ENCODE results near the gene ZYG11A. TPM values are rescaled to one million over a fixed set of nuclear protein-coding genes. Genes with fewer than 3 reads are reported as not detected.
"Not testable (repeated sequence)": the region's sequence is repeated elsewhere in the genome, so short reads cannot be mapped to it uniquely, and the experiment has no call there.

Gene ZYG11A
- total RNA-seq, 2 donors from 2014 or later, result 0.20 TPM; not detected in 1

DNA sequence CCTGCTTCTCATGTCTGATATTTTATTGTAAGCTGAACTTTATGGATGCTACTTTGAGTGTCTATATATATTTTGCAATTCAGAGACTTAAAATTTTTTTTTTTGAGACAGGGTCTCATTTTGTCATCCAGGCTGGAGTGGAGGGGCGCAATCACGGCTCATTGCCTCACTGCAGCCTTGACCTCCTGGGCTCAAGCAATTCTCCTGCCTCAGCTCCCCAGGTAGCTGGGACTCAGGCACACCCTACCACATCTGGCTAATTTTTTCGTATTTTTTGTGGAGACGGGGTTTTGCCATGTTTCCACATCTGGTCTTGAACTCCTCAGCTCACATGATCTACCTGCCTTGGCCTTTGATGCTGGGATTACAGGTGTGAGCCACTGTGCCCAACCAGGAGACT lies 8.4 kb downstream of the ZYG11A start:
- H3K36me3 Mint-ChIP-seq (ENCODE audit: low read depth), result peaks cover 3% of the 10 kb centered on the region
- no peaks in the 10 kb centered on the region for H3K9me3 ChIP-seq (ENCODE audit: control insufficient read depth, low read length, poor library complexity, severe bottlenecking)
- ATAC-seq, result no peak
- H3K27ac Mint-ChIP-seq, result no peak overlapping the region
- no peak overlapping the region for H3K4me3 Mint-ChIP-seq
- peaks cover 2% of the 10 kb centered on the region for H3K4me1 Mint-ChIP-seq
- no peak for DNase-seq
- peaks cover 43% of the 10 kb centered on the region for H3K27me3 Mint-ChIP-seq

- no peaks in the 10 kb centered on the region for H3K9me3 ChIP-seq (ENCODE audit: control insufficient read depth, low read length, poor library complexity, severe bottlenecking)
- peaks cover 2% of the 10 kb centered on the region for H3K4me1 Mint-ChIP-seq
- no peak overlapping the region for H3K27ac Mint-ChIP-seq
- peaks cover 3% of the 10 kb centered on the region for H3K36me3 Mint-ChIP-seq (ENCODE audit: low read depth)
- DNase-seq (no peak), ATAC-seq (no peak)
- H3K27me3 Mint-ChIP-seq, result peaks cover 38% of the 10 kb centered on the region
- H3K4me3 Mint-ChIP-seq, result no peak overlapping the region
Measured at GRCh38 chr1:52852854-52853253, 10.3 kb downstream of the ZYG11A start.

GRCh38 chr1:52855584-52855983 lies 13.0 kb downstream of the ZYG11A start:
- Mint-ChIP-seq H3K27me3 (peaks cover 21% of the 10 kb centered on the region), H3K4me1 (peaks cover 2% of the 10 kb centered on the region), H3K36me3 (ENCODE audit: low read depth) (peaks cover 2% of the 10 kb centered on the region), H3K27ac (no peak overlapping the region), H3K4me3 (no peak overlapping the region)
- no peaks in the 10 kb centered on the region for H3K9me3 ChIP-seq (ENCODE audit: control insufficient read depth, low read length, poor library complexity, severe bottlenecking)
- DNase-seq (no peak), ATAC-seq (no peak)

DNA sequence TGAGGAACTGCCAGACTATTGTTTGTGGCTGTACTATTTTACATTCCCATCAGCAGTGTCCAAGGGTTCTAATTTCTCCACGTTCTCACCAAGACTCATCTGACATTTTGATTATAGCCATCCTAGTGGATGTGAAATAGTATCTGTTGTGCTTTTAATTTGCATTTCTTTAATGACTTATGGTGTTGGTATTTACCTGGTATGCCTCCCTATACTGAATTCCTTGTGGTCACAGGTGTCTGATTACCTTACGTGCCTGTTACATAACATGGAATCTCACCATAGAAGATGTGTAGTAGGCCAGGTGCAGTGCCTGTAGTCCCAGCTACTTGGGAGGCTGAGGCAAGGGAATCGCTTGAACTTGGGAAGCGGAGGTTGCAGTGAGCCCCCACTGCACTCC lies 13.5 kb downstream of the ZYG11A start:
- H3K36me3 Mint-ChIP-seq (ENCODE audit: low read depth), result no peaks in the 10 kb centered on the region
- no peak overlapping the region for H3K27ac Mint-ChIP-seq

DNA sequence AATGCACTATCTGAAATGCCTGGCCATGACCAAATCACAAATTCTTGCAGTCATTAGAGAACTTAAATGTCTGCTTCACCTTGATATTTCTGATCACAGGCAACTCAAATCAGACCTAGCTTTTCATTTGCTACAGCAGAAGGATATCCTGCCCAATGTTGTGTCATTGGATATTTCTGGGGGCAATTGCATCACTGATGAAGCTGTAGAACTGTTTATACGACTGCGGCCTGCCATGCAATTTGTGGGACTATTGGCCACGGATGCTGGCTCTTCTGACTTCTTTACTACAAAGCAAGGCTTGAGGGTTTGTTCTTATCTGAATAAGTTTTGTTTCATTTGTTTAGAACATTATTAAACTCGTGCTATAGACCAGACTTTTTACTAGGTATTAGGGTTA lies 14.9 kb downstream of the ZYG11A start:
- Mint-ChIP-seq H3K36me3 (ENCODE audit: low read depth) (no peaks in the 10 kb centered on the region), H3K27me3 (peaks cover 9% of the 10 kb centered on the region), H3K4me1 (no peaks in the 10 kb centered on the region), H3K4me3 (no peak overlapping the region), H3K27ac (no peak overlapping the region)
- no peaks in the 10 kb centered on the region for H3K9me3 ChIP-seq (ENCODE audit: control insufficient read depth, low read length, poor library complexity, severe bottlenecking)
- DNase-seq (no peak), ATAC-seq (no peak)

More for the DNA sequence above, 13.5 kb downstream of the ZYG11A start:
- no peak for DNase-seq
- H3K4me1 Mint-ChIP-seq, result no peaks in the 10 kb centered on the region
- H3K4me3 Mint-ChIP-seq, result no peak overlapping the region
- H3K27me3 Mint-ChIP-seq, result peaks cover 17% of the 10 kb centered on the region
- no peaks in the 10 kb centered on the region for H3K9me3 ChIP-seq (ENCODE audit: control insufficient read depth, low read length, poor library complexity, severe bottlenecking)
- no peak for ATAC-seq

DNA sequence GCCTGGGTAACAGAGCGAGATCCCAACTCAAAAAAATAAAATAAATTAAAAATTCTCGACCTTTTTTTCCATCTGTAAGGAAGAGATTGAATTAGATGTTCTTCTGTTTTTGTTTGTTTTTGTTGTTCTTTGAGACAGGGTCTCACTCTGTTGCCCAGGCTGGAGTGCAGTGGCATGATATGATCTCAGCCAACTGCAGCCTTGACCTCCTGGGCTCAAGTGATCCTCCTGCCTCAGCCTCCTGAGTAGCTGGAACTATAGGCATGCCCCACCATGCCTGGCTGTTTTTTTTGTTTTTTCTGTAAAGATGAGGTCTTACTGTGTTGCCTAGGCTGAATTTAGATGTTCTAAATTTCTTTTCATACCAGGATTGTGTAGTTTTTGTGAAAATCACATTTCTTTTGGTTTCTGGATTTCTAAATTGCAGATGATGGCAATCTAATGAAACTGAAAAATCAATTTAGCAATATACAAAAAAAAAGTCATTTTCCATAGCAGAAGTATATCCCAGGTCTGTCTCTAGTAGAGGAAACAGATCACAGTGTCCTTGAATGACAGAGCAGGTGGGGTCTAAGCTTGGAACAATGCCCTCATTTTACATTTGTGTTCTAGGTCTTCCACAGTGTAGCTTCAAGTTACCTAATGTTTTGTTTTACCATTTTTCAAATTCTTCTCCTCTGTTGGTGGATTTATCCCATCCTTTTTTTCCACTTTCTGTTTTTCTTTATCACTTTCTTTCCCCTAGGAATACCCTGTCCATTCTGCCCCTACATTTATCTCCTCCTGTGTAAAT lies 20.3 kb downstream of the ZYG11A start:
- no peaks in the 10 kb centered on the region for H3K9me3 ChIP-seq (ENCODE audit: control insufficient read depth, low read length, poor library complexity, severe bottlenecking)
- H3K27ac Mint-ChIP-seq, result no peak overlapping the region
- no peak overlapping the region for H3K4me3 Mint-ChIP-seq
- ATAC-seq (no peak), DNase-seq (no peak)
- no peaks in the 10 kb centered on the region for H3K4me1 Mint-ChIP-seq
- no peaks in the 10 kb centered on the region for H3K36me3 Mint-ChIP-seq (ENCODE audit: low read depth)
- peaks cover 16% of the 10 kb centered on the region for H3K27me3 Mint-ChIP-seq

DNA sequence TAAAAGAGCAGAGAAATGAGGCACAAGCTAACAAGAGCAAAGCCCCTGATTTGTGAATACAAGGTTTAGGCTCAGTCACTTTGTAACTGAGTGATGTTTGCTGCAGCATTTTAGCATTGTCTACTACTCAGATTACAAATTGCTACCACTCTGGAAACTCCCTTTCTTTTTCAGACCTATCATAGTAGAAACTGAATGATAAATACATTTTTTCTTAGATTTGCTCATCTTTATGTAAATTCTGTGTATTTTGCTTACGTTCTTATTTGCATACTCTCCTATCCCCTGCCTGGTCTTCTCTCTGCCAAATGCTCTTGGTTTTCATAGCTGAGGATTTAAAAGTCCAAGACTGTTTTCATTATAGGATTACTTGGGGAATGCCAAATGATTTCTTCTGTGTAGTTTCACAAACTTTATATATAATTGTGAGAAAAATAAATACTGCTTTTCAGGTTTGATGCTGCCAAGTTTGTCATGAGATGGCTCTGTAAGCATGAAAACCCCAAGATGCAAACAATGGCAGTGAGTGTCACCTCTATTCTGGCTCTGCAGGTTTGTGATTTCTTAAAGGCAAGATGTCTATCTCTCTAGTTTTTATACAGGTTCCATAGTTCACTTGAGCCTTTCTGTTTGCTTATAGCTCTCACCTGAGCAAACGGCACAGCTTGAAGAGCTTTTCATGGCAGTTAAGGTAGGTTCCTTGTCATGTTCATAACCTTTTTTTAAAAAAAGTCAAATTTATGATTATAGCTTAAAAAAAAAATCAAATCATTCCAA lies 24.7 kb downstream of the ZYG11A start:
- no peaks in the 10 kb centered on the region for H3K4me1 Mint-ChIP-seq
- no peak for ATAC-seq
- H3K27ac Mint-ChIP-seq, result no peak overlapping the region
- peaks cover 34% of the 10 kb centered on the region for H3K27me3 Mint-ChIP-seq
- no peak overlapping the region for H3K4me3 Mint-ChIP-seq
- H3K9me3 ChIP-seq (ENCODE audit: control insufficient read depth, low read length, poor library complexity, severe bottlenecking), result no peaks in the 10 kb centered on the region
- DNase-seq, result no peak
- H3K36me3 Mint-ChIP-seq (ENCODE audit: low read depth), result no peaks in the 10 kb centered on the region

GRCh38 chr1:52869727-52870126 lies 27.2 kb downstream of the ZYG11A start:
- not testable (repeated sequence) for H3K4me1 Mint-ChIP-seq; H3K27ac Mint-ChIP-seq; DNase-seq; H3K4me3 Mint-ChIP-seq; H3K9me3 ChIP-seq (ENCODE audit: control insufficient read depth, low read length, poor library complexity, severe bottlenecking); H3K36me3 Mint-ChIP-seq (ENCODE audit: low read depth); ATAC-seq
- peaks cover 18% of the 10 kb centered on the region for H3K27me3 Mint-ChIP-seq

DNA sequence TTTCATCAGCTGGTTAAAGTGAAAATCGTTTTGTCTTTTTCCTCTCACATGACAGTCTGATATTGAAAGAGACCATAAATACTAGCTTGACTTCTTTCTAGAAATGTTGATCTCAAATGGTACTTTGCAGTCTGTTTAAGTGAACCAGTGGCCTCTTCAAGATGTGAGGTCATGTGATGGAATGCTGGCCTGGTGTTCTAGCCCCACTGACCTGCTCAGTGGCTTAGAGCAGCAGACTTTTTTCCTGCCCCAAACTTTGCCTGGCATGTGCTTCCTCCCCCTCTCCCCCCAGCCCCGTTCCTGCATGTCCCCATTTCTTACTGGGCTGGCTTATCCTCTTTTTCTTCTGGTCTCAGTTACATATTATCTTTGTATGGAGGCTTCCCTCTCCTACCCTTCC lies 34.3 kb downstream of the ZYG11A start:
- H3K4me3 Mint-ChIP-seq, result no peak overlapping the region
- ATAC-seq (no peak), DNase-seq (no peak)
- no peaks in the 10 kb centered on the region for H3K4me1 Mint-ChIP-seq
- H3K36me3 Mint-ChIP-seq (ENCODE audit: low read depth), result no peaks in the 10 kb centered on the region
- H3K9me3 ChIP-seq (ENCODE audit: control insufficient read depth, low read length, poor library complexity, severe bottlenecking), result no peaks in the 10 kb centered on the region
- peaks cover under 1% of the 10 kb centered on the region for H3K27me3 Mint-ChIP-seq
- H3K27ac Mint-ChIP-seq, result no peak overlapping the region

DNA sequence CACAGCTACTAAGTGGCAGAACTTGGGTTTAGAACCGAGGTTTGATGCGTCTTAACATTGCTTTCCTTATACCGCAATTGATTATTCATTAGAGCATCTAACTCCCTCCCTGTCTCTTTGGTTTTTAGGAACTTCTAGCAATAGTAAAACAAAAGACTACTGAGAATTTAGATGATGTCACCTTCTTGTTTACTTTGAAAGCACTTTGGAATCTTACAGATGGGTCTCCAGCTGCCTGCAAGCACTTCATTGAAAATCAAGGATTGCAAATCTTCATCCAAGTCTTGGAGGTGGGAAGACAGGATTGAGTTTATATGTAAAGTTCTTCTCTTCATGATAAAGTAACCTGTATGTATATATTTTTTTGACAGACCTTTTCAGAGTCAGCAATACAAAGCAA lies 35.0 kb downstream of the ZYG11A start:
- Mint-ChIP-seq H3K4me3 (no peak overlapping the region), H3K4me1 (no peaks in the 10 kb centered on the region), H3K27ac (no peak overlapping the region), H3K27me3 (no peaks in the 10 kb centered on the region), H3K36me3 (ENCODE audit: low read depth) (no peaks in the 10 kb centered on the region)
- DNase-seq (no peak), ATAC-seq (no peak)
- H3K9me3 ChIP-seq (ENCODE audit: control insufficient read depth, low read length, poor library complexity, severe bottlenecking), result no peaks in the 10 kb centered on the region

DNA sequence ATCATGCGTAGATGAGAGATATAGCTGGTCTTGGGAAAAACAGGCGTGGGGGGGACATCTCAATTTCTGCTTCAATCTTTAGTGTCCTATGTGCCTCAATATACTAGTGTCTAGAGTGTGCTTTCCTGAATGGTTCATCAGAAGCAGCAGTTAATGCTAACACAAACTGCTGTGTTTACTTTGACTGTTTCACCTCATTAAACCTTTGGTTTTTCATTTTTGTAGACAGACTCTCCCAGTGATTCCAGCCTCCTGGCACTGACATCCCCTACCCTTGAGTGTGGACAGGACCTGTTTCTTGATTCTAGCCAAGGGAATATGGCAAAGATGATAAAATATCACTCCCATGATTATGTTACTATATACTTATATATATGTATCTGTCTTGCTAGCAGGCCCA lies 37.6 kb downstream of the ZYG11A start:
- H3K4me3 Mint-ChIP-seq, result no peak overlapping the region
- H3K4me1 Mint-ChIP-seq, result no peaks in the 10 kb centered on the region
- H3K36me3 Mint-ChIP-seq (ENCODE audit: low read depth), result no peaks in the 10 kb centered on the region
- no peak overlapping the region for H3K27ac Mint-ChIP-seq
- no peak for ATAC-seq
- no peak for DNase-seq
- no peaks in the 10 kb centered on the region for H3K9me3 ChIP-seq (ENCODE audit: control insufficient read depth, low read length, poor library complexity, severe bottlenecking)
- no peaks in the 10 kb centered on the region for H3K27me3 Mint-ChIP-seq

DNA sequence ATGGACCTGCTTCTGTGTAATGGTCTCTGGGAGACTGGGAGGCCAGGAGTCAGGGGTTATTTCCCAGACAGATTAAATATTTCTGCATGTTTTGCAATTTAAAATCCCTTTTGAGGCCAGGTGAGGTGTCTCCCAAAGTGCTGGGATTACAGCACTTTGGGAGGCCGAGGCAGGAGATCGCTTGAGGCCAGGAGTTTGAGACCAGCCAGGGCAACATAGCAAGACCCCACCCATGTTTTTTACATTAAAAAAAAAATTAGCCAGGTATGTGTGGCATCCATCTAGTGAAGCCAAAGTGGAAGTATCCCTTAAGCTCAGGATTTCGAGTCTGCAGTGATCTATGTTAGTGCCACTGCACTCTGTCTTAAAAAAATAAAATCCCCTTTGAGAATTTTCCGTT lies 44.9 kb downstream of the ZYG11A start:
- Mint-ChIP-seq H3K27ac (no peak overlapping the region), H3K4me1 (peaks cover 2% of the 10 kb centered on the region), H3K27me3 (no peaks in the 10 kb centered on the region), H3K4me3 (no peak overlapping the region), H3K36me3 (ENCODE audit: low read depth) (no peaks in the 10 kb centered on the region)
- ATAC-seq (no peak), DNase-seq (no peak)
- no peaks in the 10 kb centered on the region for H3K9me3 ChIP-seq (ENCODE audit: control insufficient read depth, low read length, poor library complexity, severe bottlenecking)

DNA sequence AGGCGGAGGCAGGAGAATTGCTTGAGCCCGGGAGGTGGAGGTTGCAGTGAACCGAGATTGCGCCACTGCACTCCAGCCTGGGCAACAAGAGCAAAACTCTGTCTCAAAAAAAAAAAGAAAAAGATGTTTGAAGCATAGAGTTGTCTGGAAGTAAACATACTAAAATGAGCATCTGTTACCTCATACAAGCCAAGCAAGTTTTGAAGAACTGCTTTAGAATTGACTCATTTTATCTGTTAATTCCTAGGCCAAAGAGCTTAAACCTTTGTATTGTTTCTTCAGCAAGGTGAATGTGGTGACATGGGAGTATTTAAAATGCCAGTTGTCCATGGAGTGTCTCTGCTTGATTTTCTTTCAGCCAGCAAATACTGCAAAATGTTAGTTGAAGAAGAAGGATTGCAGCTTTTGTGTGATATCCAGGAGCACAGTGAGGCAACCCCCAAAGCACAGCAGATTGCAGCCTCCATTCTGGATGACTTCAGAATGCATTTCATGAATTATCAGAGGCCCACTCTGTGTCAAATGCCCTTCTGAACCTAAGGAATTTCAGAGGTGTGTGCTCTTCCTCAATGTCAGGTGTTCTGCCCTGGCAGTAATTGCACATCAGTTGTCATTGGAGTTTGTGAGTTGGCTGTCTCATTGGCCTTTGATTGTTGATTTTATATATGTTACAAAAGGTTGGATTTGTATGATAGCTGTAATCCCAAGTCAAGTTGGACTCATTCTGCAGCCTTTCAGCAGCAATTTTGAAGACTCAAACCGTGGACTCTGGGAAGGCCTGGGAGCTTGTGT lies 50.1 kb downstream of the ZYG11A start:
- DNase-seq (no peak), ATAC-seq (no peak)
- Mint-ChIP-seq H3K27me3 (no peaks in the 10 kb centered on the region), H3K4me3 (no peak overlapping the region), H3K36me3 (ENCODE audit: low read depth) (peaks cover 3% of the 10 kb centered on the region), H3K27ac (no peak overlapping the region), H3K4me1 (peaks cover 2% of the 10 kb centered on the region)
- no peaks in the 10 kb centered on the region for H3K9me3 ChIP-seq (ENCODE audit: control insufficient read depth, low read length, poor library complexity, severe bottlenecking)

All from T-helper 17 cell (primary cell).